GM19468 (cell line): Measurements from ENCODE around the gene MED26.

Source experiments
- ATAC-seq: cut with Tn5 transposase; IDR thresholded peaks from one replicate; pipeline ENCODE4 v1.9.1; 2021; ENCODE audit warnings: mild to moderate bottlenecking, moderate library complexity, moderate number of reproducible peaks; ENCODE audit not compliant: unreplicated experiment; ENCODE audit errors: extremely low read depth

The MED26 gene

GRCh38 chr19:16594131-16594586, 33.8 kb downstream of the MED26 start:
- ATAC-seq: no peak

- no peak for ATAC-seq
These were observed 34.8 kb downstream of the MED26 start for GRCh38 chr19:16593181-16593580.

DNA sequence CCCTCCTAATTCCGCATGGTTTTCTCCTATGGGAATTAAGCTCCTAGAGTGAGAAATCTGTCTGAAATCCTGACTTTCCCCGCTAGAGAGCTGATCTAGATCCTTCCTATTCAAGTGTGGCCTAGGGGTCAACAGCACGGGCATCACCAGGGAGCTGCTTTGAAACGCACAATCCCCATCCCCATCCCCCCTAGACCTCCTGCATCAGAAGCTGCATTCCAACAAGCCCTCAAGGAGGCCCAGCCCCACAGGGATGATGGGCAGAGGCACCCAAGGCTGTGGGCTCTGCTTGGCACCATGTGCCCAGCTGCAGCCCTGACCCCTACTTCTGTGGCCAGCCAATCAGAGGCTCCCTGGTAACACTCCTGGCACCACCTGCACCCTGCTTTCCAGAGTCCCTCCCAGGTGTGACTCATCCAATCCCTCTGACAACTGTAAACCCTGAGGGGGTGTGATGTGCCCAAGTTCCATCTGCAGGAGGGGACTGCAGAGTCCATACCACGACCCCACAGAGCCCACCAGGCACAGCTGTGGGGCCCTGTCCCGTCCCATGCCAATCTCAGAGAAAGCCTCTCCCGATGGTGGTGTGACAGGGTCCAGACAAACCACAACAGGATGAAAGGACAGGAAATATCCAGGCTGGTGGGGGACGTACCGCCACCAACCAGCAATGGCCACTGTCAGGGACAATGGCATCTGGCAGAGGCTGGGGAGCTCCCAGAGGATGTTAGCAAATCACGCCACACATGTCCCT, 36.0 kb downstream of the MED26 start:
- no peak for ATAC-seq

DNA sequence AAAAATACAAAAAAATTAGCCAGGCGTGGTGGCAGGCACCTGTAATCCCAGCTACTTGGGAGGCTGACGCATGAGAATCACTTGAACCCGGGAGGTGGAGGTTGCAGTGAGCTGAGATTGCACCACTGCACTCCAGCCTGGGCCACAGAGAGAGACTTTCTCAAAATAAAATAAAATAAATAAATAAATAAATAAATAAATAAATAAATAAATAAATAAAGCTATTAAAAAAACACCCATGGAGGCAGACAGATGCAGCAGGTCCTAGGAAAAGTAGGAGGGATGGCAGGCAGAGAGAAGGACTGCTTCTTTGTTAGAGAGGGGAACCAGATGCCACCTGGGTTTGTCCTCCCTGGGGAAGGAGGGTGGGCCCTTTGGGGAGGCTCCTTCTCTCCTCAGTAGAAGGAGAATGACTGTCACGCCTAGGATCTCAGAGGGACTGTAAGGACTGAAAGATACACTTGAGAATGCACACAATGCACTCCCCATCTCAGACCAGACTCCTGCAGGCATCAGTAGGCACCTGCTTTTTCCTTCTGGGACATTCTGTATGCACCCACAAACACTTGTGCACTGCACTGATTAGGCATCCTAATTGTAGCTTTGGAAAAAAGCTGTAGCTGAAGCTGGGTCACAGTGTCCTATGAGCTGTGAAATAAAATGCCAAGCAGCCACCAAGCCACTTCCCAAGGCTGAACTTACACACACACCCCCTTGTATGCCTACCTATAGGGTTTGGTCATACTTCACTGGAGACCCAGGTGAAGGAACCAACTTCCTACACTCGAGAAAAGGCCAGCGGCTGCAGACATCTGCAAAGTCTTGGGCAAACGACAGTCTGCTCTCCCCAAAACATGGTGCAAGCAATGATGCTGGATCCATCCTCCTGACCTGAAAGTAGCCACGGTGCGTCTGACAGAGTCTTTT, 36.9 kb downstream of the MED26 start:
- ATAC-seq: no peak

GRCh38 chr19:16589917-16590316, 38.1 kb downstream of the MED26 start:
- no peak for ATAC-seq

- ATAC-seq: no peak
These were observed 39.0 kb downstream of the MED26 start for GRCh38 chr19:16588824-16589577.

GRCh38 chr19:16587833-16588823, 39.9 kb downstream of the MED26 start:
- peak; percentile 22 for ATAC-seq

DNA sequence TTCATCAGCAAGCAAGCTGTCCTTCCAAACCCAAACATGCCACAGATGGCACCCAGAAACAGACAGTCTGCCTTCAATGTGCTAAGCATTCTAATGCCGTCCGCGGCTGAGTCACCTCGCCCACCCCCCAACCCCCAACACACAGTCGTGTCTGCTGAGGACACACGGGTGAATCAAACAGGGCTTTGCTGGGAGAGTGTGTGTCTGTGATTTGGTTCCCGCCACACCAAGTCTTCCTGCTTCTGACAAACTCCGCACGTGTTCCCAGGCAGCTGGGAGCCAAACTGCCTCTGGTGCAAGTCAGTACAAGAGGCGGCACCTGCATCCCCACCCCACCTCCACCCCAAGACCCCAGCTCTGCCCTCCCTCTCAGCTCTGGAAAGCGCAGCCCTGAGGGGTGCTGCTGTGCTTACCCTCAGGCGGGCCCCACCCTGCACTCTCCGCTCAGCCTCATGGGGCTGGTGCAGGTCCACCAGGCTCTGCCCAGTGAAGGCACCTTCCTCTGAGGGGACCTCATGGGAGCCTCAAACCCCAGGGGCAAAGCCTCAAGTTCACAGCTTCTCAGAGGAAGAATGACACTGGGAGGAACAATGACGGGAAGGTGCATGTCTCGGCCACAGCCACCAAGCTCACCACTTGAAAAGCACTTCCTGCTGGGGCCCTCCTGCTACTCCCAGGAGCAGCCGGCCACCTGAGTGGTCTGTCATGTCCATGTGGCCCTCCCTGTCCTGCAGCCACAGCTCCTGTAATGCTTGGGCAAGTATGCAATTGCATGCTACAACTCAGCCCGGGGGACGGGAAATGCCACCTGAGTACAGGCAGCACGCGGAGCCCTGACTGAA, 40.8 kb downstream of the MED26 start:
- no peak for ATAC-seq

GRCh38 chr19:16586477-16586871, 41.5 kb downstream of the MED26 start:
- ATAC-seq: no peak

DNA sequence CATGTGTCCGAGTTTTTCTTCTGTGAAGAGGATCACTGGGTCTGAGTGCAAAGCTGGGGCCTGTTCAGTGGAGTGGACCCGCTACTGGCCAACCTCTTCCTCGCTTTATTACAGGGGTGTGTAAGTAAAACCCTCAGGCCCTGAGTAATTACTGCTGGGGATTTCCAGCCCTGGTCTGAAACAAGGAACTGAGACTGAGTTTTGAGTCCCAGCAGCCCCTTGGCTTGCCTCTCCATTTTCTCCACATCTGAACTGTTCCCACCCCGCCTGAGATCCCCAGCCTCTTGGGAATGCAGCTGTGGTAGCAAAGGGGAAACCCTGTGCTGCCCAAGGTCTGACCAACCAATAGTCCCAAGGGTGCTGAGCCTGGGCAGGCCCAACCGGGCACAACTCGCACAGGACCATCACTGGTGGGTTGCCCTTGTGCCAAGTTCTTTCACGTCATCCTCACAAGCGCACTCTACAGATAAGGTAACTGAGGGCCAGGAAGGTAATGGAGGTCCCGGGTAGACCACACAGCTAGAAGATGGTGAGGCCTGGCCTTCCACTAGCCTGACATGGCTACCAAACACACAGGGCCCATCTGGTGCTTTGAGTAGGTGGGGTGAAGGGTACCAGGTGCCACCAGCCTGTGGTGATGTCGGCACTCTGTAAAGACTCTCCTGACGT, 42.1 kb downstream of the MED26 start:
- ATAC-seq: peak; percentile 20

GRCh38 chr19:16585094-16585801, 42.8 kb downstream of the MED26 start:
- no peak for ATAC-seq

DNA sequence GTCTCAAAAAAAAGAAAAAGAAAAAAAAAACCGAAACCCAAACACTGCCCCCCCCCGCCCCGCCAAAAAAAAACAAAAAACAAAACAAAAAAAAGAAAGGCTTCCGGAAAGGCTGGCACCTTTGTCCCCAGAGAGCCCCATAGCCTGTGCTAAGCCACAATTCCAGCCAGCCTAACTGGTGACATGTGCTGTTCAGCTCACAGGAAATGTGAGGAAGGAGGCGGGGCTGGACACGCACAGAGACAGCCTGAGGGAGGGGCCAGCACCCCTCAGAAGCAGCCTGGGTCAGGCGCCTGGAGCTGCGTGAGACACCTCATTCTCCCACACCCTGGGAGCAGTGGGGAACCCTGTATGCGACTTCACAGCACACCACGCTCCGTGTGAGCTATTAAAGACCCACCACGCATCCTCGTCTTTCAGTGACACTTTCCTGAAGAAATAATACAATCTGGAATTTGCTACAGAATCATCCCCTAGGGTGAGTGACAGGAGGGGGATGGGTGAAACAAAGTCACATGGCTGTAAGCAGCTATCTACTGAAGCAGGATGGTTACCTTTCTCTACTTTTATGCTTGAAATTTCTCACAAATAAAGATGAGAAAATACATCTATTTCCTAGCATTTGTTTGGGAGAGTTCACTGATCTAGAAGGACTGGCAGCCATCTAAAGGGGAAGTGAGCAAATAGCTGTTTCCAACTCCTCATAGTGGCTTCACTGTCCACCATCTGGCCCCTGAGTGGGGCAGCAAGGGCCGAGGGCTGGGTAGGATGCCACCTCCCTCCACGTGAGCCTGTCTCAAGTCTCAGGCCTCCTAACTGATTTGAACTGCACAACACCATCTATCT, 43.5 kb downstream of the MED26 start:
- peak; percentile 34 for ATAC-seq

GRCh38 chr19:16582486-16583261, 45.3 kb downstream of the MED26 start:
- ATAC-seq: no peak

GRCh38 chr19:16581971-16582343, 46.0 kb downstream of the MED26 start:
- ATAC-seq: no peak

DNA sequence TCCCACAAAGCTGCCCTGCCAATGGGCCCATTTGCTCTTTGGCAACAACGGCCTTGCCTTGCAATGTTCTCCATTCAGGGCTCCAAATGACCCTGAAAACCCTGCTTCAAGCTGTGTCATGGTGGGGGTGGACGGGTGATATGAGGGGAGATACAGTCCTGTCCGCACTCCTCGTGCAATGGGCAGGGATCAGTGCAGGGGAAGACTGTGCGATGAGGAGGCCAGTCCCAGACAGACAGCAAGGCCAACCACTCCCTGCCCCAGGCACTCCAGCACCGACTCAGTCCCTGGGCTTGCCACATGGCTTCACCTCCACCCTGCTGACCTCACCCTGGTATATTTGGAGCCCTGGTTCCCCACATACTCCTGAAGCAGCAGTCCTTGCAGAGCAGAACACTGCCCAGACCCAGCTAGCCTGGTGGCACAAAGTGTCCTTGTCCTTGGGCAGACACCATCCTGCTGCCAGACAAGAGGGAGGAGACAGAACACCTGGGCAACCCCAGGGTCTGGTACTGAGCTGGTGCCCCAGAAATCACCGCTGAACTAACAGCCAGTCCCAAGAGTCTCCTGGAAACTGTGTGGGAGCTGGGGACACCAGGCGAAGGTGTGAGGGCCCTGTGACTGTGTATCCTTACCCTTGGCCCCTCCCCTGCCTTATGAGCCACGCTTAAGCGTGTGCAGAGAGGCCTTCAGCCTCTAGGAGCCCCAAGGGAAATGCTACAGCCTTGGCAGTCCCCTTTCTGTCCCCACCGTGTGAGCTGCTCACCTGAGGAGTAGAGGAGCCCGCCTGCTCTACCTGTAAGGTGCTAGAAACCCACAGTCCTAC, 46.6 kb downstream of the MED26 start:
- ATAC-seq: no peak
